ENCODE measurements around the gene ALG14. TPM values are rescaled to one million over a fixed set of nuclear protein-coding genes. Genes with fewer than 3 reads are reported as not detected.

ALG14 gene
- total and polyA plus RNA-seq, 8 donors, result 1.1 to 6.2 (median 5.6) TPM

DNA sequence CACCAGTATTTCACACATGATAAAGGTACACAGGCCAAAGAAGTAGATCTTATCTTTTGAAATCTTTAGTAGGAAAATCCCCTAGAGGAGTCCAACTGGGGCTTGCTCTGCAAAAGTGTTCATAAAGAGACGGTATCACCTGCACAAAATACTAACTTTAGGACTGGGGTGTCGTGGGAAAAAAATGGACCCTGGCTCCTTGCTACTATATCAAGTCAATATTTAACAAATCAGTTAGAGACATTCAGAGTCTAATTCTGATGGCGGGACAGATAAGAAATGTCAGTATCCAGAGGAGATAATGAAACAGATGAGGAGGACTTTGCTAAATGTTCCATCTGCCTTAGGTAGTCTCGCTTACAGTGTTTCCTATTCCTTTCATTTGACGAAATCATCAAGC lies 120.2 kb downstream of the ALG14 start:
- Histone ChIP-seq H3K4me1 (peaks cover 4 to 35% (median 12%) of the 10 kb centered on the region in 3 donors), H3K36me3 (no peaks in the 10 kb centered on the region), H3K27me3 (no peaks in the 10 kb centered on the region), H3K9me3 (no peaks in the 10 kb centered on the region), H3K27ac (no peak overlapping the region), H3K4me3 (no peak overlapping the region)
- ATAC-seq (no peak), FAIRE-seq (no peak), DNase-seq (no peak)
- intact Hi-C loops (cut with DNase I), result no loop called here
- 76 to 79% methylated on average over 5 of the region's 5 CpGs for WGBS, 2 donors
- TF ChIP-seq, protein P1, sequence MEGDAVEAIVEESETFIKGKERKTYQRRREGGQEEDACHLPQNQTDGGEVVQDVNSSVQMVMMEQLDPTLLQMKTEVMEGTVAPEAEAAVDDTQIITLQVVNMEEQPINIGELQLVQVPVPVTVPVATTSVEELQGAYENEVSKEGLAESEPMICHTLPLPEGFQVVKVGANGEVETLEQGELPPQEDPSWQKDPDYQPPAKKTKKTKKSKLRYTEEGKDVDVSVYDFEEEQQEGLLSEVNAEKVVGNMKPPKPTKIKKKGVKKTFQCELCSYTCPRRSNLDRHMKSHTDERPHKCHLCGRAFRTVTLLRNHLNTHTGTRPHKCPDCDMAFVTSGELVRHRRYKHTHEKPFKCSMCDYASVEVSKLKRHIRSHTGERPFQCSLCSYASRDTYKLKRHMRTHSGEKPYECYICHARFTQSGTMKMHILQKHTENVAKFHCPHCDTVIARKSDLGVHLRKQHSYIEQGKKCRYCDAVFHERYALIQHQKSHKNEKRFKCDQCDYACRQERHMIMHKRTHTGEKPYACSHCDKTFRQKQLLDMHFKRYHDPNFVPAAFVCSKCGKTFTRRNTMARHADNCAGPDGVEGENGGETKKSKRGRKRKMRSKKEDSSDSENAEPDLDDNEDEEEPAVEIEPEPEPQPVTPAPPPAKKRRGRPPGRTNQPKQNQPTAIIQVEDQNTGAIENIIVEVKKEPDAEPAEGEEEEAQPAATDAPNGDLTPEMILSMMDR (IDR thresholded peaks at IDR 0.05), result no peak

- no peak overlapping the region for H3K4me3 ChIP-seq
- WGBS, 2 donors, result 72 to 75% methylated on average over 5 of the region's 5 CpGs
- H3K36me3 ChIP-seq, result no peaks in the 10 kb centered on the region
- peaks cover 12 to 35% (median 12%) of the 10 kb centered on the region in 3 donors for H3K4me1 ChIP-seq
- no peaks in the 10 kb centered on the region for H3K9me3 ChIP-seq
- TF ChIP-seq, protein P1 (IDR thresholded peaks at IDR 0.05), result no peak
- intact Hi-C loops (cut with DNase I), result no loop called here
- no peak for FAIRE-seq
- peak overlapping the region in 2 of 4 donors; percentile 2 to 6 for H3K27ac ChIP-seq
- no peak for DNase-seq
- H3K27me3 ChIP-seq, result no peaks in the 10 kb centered on the region
- ATAC-seq, result no peak
Measured at GRCh38 chr1:94951509-94952208, 121.1 kb downstream of the ALG14 start.

GRCh38 chr1:94951046-94951445 lies 121.7 kb downstream of the ALG14 start:
- ATAC-seq (no peak), FAIRE-seq (no peak), DNase-seq (no peak)
- Histone ChIP-seq H3K4me1 (peaks cover 12 to 33% (median 15%) of the 10 kb centered on the region in 3 donors), H3K4me3 (no peak overlapping the region), H3K36me3 (no peaks in the 10 kb centered on the region), H3K27me3 (no peaks in the 10 kb centered on the region), H3K27ac (peak overlapping the region in 2 of 4 donors; percentile 2 to 6), H3K9me3 (no peaks in the 10 kb centered on the region)
- TF ChIP-seq, protein P1 (IDR thresholded peaks at IDR 0.05), result no peak
- WGBS, 2 donors, result 60 to 86% methylated on average over 2 of the region's 2 CpGs
- intact Hi-C loops (cut with DNase I), result no loop called here

GRCh38 chr1:94949681-94950661 lies 122.8 kb downstream of the ALG14 start:
- H3K4me3 ChIP-seq, result no peak overlapping the region
- no peak for FAIRE-seq
- H3K36me3 ChIP-seq, result no peaks in the 10 kb centered on the region
- TF ChIP-seq, protein P1 (IDR thresholded peaks at IDR 0.05), result no peak
- no peaks in the 10 kb centered on the region for H3K27me3 ChIP-seq
- peak overlapping the region in 2 of 4 donors; percentile 63 to 82 for H3K27ac ChIP-seq
- WGBS, 2 donors, result 10 to 11% methylated on average over 4 of the region's 4 CpGs
- H3K9me3 ChIP-seq, result no peaks in the 10 kb centered on the region
- peaks cover 12 to 25% (median 15%) of the 10 kb centered on the region in 3 donors for H3K4me1 ChIP-seq
- ATAC-seq, result peak; percentile 94 to 99 (median 95)
- peak in 4 of 6 donors; percentile 37 to 80 (median 69) for DNase-seq
- intact Hi-C loops (cut with DNase I), result no loop called here
